Renal pelvis (tissue), 4 donors: Measurements from ENCODE around the gene POU6F2. TPM values are rescaled to one million over a fixed set of nuclear protein-coding genes. Genes with fewer than 3 reads are reported as not detected.

Experiments used
- DNase-seq: peaks from one replicate; pipeline ENCODE4 v3.0.0-alpha.2; 2013
- polyA plus RNA-seq, 3 donors: library from polyadenylated mRNA; unstranded; fragments of 120-200 nt; gene quantifications; one replicate each; pipeline ENCODE4 v1.2.1, GENCODE V29; 2013; ENCODE audit not compliant: insufficient read length in 3 of 3

POU6F2 gene
- polyA plus RNA-seq, 3 donors: 0.16 to 0.22 (median 0.18) TPM

DNA sequence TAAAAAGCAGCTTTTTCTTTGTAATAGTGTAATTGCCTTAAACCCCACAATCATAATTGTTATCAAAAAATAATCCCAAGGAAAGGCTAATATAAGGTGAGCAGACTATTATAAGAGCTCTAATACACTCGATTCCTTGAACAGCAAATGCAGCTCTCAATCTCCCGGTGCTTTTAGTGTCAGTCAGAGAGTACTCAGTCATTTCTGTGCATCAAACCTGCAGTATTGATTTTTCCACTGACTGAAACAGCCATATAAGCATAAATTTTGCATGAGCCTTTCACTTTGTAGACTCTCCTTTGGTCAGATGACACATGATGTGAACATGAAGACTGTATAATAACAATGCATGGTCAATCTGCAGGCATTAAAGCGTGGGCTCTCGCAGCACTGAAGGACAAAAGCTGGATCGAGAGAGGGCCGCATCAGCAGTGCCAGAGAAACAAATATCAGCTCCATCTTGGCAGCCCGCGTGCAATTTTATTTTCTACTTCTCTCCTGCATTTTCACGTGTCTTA lies 272.0 kb downstream of the POU6F2 start:
- DNase-seq: no peak

GRCh38 chr7:39252916-39253315 lies 275.2 kb downstream of the POU6F2 start:
- no peak for DNase-seq

DNA sequence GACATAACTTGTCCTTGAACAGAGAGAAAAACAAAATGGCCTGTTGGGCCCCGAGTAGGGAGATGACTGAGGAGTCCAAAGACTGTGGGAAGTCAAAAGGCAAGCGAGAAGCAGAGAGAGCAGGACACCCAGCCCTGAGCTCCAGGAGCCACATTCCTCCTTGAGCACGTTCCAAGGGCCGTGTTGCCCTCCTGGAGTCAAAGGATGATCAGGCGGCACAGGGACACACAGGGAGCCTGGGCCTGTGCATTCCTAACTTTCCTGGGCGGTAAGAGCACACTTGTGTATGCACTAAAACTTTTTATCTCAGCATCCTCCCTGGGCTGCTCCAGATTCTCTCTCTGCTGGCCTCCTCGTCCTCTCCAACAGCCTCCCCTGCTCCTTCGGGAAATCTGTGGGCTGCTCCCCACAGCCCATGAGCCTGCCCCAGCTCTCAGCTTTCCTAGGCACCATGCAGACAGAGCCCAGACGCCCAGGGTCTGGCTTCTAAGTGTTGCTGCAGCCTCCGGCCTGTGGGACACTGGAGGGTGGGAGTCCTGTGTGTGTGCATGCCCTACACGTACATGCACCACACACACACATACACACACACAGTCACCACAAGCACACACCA lies 281.8 kb downstream of the POU6F2 start:
- no peak for DNase-seq

DNA sequence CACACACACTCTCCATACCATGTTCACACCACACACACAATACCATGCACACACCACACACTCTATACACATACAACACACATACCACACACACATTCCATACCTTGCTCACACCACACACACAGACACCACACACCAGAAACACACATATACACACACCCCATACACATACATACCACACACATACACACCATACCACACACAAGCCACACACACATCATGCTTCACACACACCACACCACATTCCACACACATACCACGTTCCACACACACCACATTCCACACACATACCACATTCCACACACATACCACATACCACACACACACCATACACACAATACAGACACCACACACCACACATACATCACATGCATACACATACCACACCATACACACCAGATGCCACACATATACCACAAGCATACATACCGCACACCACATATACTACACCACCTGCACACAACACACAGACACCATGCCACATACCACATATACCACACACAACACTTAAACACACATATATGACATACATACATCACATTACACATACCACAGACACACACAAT lies 282.7 kb downstream of the POU6F2 start:
- DNase-seq: no peak

DNA sequence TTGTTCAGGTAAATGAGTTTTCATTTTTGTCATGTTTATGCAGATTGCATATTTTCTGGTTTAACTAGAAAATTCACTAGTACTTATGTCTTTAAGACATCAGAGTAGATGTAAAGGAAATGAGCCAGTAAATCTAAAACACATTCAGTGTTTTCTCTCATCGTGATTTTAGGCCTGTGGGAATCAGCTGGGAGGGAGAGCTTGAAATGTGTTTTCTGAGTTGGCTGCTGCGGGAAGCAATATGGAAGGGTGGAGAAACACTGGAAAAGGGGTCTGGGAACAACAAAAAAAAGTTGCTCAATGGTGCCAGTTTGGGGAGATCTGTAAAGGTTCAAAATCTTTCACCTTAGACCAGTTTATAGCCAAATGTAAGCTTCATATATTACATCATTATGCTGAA lies 284.1 kb downstream of the POU6F2 start:
- no peak for DNase-seq

- DNase-seq: no peak
Observed at GRCh38 chr7:39265641-39266591, 288.2 kb downstream of the POU6F2 start.

DNA sequence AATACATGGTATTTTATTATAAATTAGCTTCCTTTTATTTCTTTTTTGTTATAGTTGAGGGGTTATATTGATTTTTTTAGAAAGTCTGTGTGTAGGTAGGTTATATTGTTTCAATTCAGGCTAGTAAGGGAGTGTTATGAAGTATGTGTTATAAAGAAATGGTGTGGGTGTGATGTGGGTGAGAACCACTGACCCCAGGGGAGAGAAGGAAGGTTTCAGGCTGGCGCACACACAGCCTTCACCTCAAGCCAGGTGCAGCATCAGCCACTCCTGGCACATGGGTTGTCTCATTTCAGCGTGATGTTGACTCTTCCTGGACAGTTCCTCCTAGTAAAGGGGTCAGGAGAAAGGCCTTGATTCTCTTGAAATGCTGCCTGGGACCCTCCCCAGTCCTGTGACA lies 291.3 kb downstream of the POU6F2 start:
- no peak for DNase-seq

- no peak for DNase-seq
Observed at GRCh38 chr7:39270018-39270417, 292.3 kb downstream of the POU6F2 start.

GRCh38 chr7:39271402-39271801 lies 293.7 kb downstream of the POU6F2 start:
- DNase-seq: no peak

GRCh38 chr7:39272111-39272510 lies 294.4 kb downstream of the POU6F2 start:
- DNase-seq: no peak

- no peak for DNase-seq
Observed at GRCh38 chr7:39272691-39273090, 295.0 kb downstream of the POU6F2 start.

DNA sequence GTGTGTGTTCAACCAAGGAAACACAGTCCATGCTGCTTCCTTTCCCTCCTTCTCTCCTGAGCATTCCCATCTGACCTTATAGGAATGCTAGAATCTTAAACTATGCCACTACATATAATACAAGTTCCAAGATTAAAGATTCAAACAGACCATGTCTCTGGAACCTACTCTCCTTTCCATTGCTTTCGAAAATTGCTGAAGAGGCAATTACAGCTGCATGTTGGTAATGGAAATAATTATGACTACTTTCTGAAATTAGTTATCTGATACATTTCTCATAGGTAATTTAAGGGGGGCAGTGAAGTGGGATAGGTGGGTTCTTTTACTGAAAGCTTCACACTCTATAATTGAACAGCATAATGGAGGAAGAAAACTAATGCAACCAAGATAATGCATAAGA lies 302.6 kb downstream of the POU6F2 start:
- no peak for DNase-seq

- DNase-seq: no peak
Observed at GRCh38 chr7:39285256-39285655, 307.5 kb downstream of the POU6F2 start.

- DNase-seq: no peak
Observed at GRCh38 chr7:39288303-39288702, 310.6 kb downstream of the POU6F2 start.

DNA sequence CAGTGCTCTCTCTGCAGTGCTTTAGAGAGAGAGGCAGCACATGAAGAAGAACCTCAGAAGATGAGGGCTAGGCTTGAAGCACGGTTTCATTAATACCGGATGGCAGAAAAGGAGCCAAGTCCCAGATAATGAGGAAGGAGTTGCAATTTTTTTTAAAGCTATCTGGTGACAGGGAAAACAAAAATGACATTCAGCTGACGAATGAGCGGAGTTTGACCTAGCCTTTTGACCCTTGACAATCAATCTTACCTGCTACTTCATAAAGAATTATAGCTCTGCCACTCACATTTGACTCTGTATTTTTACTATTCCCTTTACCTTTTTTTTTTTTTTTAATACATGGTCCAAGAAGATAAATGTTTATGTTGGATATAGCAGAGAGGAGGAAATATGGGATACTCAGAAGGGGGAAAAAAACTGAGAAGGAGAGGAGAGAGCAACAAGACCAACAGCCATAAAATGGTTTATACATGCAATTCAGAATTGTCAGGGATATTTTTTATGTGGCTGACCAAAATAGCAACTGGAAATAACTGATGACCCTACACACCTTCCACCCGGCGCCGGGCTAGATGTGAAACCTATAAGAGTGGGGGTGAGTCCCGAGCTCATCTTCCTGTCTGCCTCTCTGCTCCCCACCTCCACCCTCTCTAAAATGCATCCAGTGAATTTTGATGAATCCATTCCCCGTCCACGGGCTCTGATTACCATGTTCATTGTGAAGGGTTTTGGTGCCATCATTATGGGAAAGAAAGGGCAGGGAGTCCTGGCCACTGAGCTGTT lies 314.1 kb downstream of the POU6F2 start:
- DNase-seq: no peak

GRCh38 chr7:39293056-39293823 lies 315.5 kb downstream of the POU6F2 start:
- peak; percentile 47 for DNase-seq

DNA sequence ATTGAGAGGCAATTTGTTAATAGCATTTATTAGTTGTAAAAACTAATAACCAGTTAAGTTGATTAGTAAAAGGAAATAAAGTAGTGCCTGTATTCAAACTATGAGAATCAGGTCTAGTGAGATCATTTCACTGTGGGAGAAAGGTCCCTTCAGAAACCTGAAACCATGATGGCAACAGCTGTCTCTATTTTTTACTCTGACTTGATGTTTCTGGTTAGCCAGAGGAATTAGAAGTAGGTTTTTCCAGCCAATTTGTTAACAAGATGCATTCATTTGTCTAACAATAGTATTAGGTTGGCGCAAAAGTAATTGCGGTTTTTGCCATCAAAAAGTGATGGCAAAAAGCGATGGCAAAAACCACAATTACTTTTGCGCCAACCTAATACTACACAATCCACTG lies 316.3 kb downstream of the POU6F2 start:
- DNase-seq: no peak

DNA sequence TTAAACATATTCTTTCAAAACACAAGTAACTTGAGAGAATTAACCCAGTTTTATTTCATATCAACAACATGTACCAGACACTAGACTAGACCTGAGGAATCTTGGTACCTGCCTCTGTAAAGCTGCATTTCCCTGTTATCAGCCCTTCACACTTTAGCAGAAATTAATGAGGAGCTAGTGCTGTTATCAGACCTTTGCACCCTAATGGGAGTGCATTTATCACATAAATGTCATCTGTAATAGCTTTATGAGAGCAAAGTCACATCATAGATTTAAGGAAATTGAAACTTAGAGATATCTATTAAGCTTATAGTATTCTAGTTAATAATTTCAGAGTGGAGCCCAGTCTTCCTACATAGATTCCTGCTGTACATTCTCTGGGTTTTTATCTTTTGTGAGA lies 318.1 kb downstream of the POU6F2 start:
- no peak for DNase-seq

- DNase-seq: no peak
Observed at GRCh38 chr7:39299695-39300094, 322.0 kb downstream of the POU6F2 start.

- no peak for DNase-seq
Observed at GRCh38 chr7:39300276-39300675, 322.6 kb downstream of the POU6F2 start.

DNA sequence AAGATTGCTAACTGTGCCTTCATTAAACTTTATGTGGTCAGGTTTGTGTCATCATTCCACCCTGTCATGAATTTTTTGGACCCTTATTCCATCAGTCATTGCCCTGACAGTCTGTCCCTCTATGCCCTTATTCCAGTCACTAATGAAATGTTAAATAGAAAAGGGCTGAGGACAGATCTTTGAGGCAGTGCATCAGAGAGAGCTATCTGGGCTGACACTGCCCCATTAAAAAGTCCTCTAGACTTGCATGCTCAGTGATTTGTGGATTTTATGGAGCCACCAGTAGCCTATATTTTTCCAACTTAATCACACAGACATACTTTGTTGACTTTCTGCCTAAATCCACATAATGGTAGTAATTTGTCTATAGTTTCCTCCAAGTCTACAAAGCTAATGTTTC lies 323.8 kb downstream of the POU6F2 start:
- DNase-seq: no peak
